A673 (cell line): Measurements from ENCODE around the gene PECR. TPM values are rescaled to one million over a fixed set of nuclear protein-coding genes. Genes with fewer than 3 reads are reported as not detected.

Source experiments
- BruUV-seq: library from RNA; stranded (reverse); fragments of 400-500 nt; replicated peaks from 2 replicates; lab custom pipeline; 2021; lab: Mats Ljungman, UMichigan
- CTCF ChIA-PET: fragments of 300-600 bp; sonication (Branson Sonifier 250); formaldehyde crosslinking; loops from one replicate; lab custom pipeline; 2022; ENCODE audit warnings: antibody characterized with exemption; lab: Charles Lee
- POLR2A ChIA-PET: fragments of 300-600 bp; sonication (Branson Sonifier 250); formaldehyde crosslinking; loops from one replicate; lab custom pipeline; 2022; ENCODE audit warnings: antibody characterized with exemption; ENCODE audit not compliant: low non-redundant PET; lab: Charles Lee
- DNase-seq: peaks from one replicate; pipeline ENCODE4 v3.0.0-alpha.2; 2015; ENCODE audit warnings: low spot score
- H3K27ac ChIP-seq: fragments of 200-600 bp; sonication (generic); 2 replicates; pipeline ENCODE4 v1.5.1; 2016; ENCODE audit warnings: mixed run types, low read depth, mild to moderate bottlenecking, mixed read lengths, antibody characterized with exemption, low read length; ENCODE audit not compliant: poor library complexity, severe bottlenecking
- H3K27me3 ChIP-seq: fragments of 200-600 bp; sonication (generic); replicated peaks from 2 replicates; pipeline ENCODE4 v1.6.1; 2017; ENCODE audit warnings: mixed run types, low read depth, mild to moderate bottlenecking, mixed read lengths, antibody characterized with exemption, low read length; ENCODE audit not compliant: insufficient read depth, poor library complexity
- H3K36me3 ChIP-seq: fragments of 200-600 bp; sonication (generic); 2 replicates; pipeline ENCODE4 v1.6.1; 2016; ENCODE audit warnings: mixed run types, mild to moderate bottlenecking, mixed read lengths, antibody characterized with exemption, low read length; ENCODE audit not compliant: insufficient read depth, poor library complexity, severe bottlenecking
- H3K4me1 ChIP-seq: fragments of 200-600 bp; sonication (generic); 2 replicates; pipeline ENCODE4 v1.6.1; 2017; ENCODE audit warnings: mixed run types, mild to moderate bottlenecking, mixed read lengths, antibody characterized with exemption, low read length; ENCODE audit not compliant: insufficient read depth, poor library complexity, severe bottlenecking
- H3K4me3 ChIP-seq: fragments of 200-600 bp; sonication (generic); 2 replicates; pipeline ENCODE4 v1.5.1; 2016; ENCODE audit warnings: low read depth, mixed run types, mild to moderate bottlenecking, mixed read lengths, low read length; ENCODE audit not compliant: poor library complexity, severe bottlenecking
- H3K9me3 ChIP-seq: fragments of 200-600 bp; sonication (generic); 2 replicates; pipeline ENCODE4 v1.6.1; 2016; ENCODE audit warnings: mixed run types, low read depth, mild to moderate bottlenecking, mixed read lengths, antibody characterized with exemption, low read length; ENCODE audit not compliant: poor library complexity, severe bottlenecking
- EZH2 ChIP-seq: fragments of 200-600 bp; sonication (generic); IDR thresholded peaks from 2 replicates; pipeline ENCODE4 v1.6.1; 2017; ENCODE audit warnings: borderline replicate concordance, low read depth, mild to moderate bottlenecking, mixed read lengths, antibody characterized with exemption, low read length; ENCODE audit not compliant: poor library complexity, severe bottlenecking
- intact Hi-C: fragments of 100-400 bp; cut with micrococcal nuclease; formaldehyde crosslinking; loops from one replicate; pipeline ENCODE4 v1.10.0; 2022; ENCODE audit not compliant: unreplicated experiment
- total RNA-seq: library from RNA; stranded (reverse); gene quantifications from 2 replicates; pipeline ENCODE4 v1.2.3, GENCODE V29; 2021
- TF ChIP-seq, protein P1 (sequence below): fragments of 300-800, 200-600 bp; sonication (generic); conservative IDR thresholded peaks from 2 replicates; pipeline ENCODE4 v1.5.1; 2017; ENCODE audit warnings: low read depth, mild to moderate bottlenecking, antibody characterized with exemption, low read length, moderate library complexity, mixed read lengths

Gene PECR
- total RNA-seq, 1 experiment from 2014 or later = 19.7 TPM

DNA sequence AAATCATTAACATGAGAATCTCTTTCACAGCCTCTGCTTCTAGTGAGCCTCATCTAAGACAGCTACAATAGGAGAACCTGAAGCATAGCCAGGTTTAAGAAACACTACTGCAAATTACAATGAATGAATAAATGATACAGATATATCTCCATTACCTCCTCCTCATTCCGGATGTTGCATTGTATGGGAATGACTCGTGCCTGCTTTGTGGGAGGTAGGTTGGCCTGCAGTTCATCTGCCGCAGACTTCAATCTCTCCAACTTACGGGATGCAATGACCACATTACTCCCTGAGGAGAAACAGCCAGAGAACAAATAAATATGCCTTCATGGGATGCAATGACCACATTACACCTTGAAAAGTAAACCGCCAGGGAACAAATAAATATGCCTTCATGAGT lies 15.4 kb downstream of the PECR start:
- BruUV-seq = no TSS peak
- no peak overlapping the region for H3K4me3 ChIP-seq
- ChIA-PET POLR2A (no interaction called here), CTCF (no interaction called here)
- no peak for DNase-seq
- no peaks in the 10 kb centered on the region for H3K27me3 ChIP-seq
- no peak overlapping the region for H3K27ac ChIP-seq
- H3K9me3 ChIP-seq = no peaks in the 10 kb centered on the region
- H3K4me1 ChIP-seq = no peaks in the 10 kb centered on the region
- intact Hi-C loops = no loop called here
- H3K36me3 ChIP-seq = peaks cover 12% of the 10 kb centered on the region
- TF ChIP-seq, protein P1, sequence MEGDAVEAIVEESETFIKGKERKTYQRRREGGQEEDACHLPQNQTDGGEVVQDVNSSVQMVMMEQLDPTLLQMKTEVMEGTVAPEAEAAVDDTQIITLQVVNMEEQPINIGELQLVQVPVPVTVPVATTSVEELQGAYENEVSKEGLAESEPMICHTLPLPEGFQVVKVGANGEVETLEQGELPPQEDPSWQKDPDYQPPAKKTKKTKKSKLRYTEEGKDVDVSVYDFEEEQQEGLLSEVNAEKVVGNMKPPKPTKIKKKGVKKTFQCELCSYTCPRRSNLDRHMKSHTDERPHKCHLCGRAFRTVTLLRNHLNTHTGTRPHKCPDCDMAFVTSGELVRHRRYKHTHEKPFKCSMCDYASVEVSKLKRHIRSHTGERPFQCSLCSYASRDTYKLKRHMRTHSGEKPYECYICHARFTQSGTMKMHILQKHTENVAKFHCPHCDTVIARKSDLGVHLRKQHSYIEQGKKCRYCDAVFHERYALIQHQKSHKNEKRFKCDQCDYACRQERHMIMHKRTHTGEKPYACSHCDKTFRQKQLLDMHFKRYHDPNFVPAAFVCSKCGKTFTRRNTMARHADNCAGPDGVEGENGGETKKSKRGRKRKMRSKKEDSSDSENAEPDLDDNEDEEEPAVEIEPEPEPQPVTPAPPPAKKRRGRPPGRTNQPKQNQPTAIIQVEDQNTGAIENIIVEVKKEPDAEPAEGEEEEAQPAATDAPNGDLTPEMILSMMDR = no peak
- no peak for TF ChIP-seq EZH2

DNA sequence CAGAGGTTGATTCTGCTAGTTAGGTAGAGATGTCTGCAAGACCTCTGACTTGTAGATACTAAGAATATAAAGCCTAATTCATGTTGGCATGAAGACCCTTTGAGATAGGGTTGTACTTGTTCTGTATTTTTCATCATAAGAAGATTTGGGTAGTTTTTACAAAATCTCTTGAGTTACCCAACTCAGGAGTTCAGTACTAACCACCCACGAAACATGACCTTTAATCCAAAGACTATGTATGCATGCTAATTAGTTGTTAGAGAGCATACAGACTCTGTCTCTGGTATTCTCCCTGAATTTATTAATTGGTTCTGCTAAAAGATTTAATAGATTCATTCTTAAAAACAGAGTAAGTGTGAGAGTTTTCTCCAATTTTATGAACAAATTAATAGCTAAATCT lies 16.9 kb downstream of the PECR start:
- CTCF ChIA-PET = no interaction called here
- TF ChIP-seq, protein P1 = no peak
- TF ChIP-seq EZH2 = no peak
- Histone ChIP-seq H3K9me3 (no peaks in the 10 kb centered on the region), H3K4me1 (no peaks in the 10 kb centered on the region), H3K4me3 (no peak overlapping the region), H3K27me3 (no peaks in the 10 kb centered on the region), H3K27ac (no peak overlapping the region), H3K36me3 (peaks cover 16% of the 10 kb centered on the region)
- POLR2A ChIA-PET = no interaction called here
- DNase-seq = no peak
- intact Hi-C loops = no loop called here
- BruUV-seq = TSS peak; percentile 5

DNA sequence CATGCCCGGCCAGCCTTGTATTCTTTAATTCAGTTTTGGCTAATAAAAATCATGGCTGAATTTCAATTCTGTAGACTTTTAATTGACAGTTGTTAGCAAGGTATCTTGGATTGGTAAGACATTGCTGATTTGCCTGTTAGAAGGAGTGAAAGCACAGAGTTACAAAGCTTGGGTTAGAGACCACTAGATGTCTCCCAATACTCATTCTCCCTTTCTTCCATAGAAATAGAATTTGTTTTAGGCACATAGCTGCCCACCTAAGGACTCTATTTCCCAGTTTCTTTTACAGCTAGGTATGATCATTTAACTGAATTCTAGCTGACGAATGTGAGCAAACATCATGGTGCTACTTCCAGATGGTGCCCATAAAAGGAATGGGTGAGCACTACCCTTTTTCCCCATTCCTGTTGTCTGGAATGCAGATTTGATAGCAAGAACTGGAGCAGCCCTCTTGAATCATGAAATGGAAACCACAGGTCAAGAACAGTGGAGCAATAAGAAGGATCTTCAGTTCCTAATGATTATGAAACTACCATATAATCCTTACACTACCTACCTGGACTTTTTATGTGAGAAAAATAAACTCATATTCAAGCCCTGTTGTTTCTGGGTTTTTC lies 17.5 kb downstream of the PECR start:
- POLR2A ChIA-PET = no interaction called here
- Histone ChIP-seq H3K27me3 (no peaks in the 10 kb centered on the region), H3K36me3 (peaks cover 16% of the 10 kb centered on the region), H3K4me3 (no peak overlapping the region), H3K9me3 (no peaks in the 10 kb centered on the region), H3K4me1 (no peaks in the 10 kb centered on the region), H3K27ac (no peak overlapping the region)
- TF ChIP-seq EZH2 = no peak
- TF ChIP-seq, protein P1 = peak; percentile 26
- CTCF ChIA-PET = no interaction called here
- DNase-seq = no peak
- intact Hi-C loops = no loop called here
- no TSS peak for BruUV-seq
